Measurements from ENCODE around the gene SPPL2B. TPM values are rescaled to one million over a fixed set of nuclear protein-coding genes. Genes with fewer than 3 reads are reported as not detected.
"Not testable (repeated sequence)": the region's sequence is repeated elsewhere in the genome, so short reads cannot be mapped to it uniquely, and the experiment has no call there.

Gene SPPL2B
- total RNA-seq, 2 experiments from 2014 or later = 90.6 to 101 TPM

DNA sequence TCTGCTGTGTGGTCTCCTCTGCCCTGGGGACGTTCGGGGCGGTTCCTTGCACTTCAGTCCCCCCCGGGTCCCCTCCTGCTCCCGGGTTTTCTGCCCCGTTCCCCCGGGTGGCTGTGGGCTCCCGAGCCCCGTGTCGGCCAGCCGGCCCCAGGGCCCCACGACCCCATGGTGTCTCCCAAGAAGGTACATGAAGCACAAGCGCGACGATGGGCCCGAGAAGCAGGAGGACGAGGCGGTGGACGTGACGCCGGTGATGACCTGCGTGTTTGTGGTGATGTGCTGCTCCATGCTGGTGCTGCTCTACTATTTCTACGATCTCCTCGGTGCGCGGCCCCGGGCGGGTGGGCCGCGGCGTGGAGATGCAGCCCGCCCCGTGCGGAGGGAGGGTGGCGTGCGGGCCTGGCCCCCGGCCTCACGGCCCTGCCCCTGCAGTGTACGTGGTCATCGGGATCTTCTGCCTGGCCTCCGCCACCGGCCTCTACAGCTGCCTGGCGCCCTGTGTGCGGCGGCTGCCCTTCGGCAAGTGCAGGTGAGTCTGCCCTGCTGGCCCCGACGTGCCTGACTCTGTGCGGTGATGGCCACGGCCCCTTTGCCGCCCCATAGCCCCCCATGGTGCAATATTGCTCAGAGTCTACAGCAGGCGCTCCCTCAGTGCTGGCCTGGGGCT lies 11.3 kb downstream of the SPPL2B start:
- H3K27me3 Mint-ChIP-seq = no peaks in the 10 kb centered on the region
- peaks cover 13% of the 10 kb centered on the region for H3K36me3 Mint-ChIP-seq
- H3K27ac Mint-ChIP-seq = no peak overlapping the region
- POLR2A ChIA-PET = no interaction called here
- H3K4me1 Mint-ChIP-seq = peaks cover 4% of the 10 kb centered on the region
- no peak for ATAC-seq (ENCODE audit: low read depth)
- no peak for DNase-seq
- no peak overlapping the region for H3K4me3 Mint-ChIP-seq
- peaks cover 8% of the 10 kb centered on the region for H3K9me3 Mint-ChIP-seq

DNA sequence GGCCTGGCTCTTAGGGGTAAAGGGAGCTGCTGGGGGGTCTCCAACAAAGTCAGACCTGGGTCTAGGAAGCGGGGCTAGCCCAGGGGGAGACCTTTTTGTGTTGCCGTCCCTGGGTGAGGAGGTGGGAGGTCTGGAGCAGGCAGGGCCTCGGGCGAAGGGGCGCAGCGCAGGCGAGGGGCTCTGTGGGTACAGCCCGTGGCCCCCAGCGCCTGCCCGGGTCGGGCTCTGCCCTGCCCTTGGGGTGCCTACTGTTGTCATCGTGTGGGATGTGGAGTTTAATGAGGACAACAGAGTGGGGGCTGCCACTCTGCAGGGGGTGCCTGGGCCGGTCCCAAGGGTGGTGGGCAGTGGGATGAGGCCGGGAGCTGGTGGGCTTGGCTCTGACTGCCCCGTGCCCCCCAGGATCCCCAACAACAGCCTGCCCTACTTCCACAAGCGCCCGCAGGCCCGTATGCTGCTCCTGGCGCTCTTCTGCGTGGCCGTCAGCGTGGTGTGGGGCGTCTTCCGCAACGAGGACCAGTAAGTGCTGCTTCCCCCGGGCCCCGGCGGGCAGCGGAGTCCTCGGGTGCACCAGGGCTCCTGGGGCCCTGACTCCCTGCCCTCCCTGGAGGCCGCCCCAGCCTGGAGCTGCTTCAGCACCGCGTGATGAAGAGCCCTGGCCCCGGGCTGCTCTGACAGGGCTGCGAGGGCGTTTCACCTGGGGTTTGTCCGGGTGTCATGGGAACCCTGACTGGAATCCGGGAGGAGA lies 12.2 kb downstream of the SPPL2B start:
- H3K27me3 Mint-ChIP-seq = no peaks in the 10 kb centered on the region
- no peak overlapping the region for H3K4me3 Mint-ChIP-seq
- H3K27ac Mint-ChIP-seq = no peak overlapping the region
- peaks cover 3% of the 10 kb centered on the region for H3K4me1 Mint-ChIP-seq
- DNase-seq (no peak), ATAC-seq (ENCODE audit: low read depth) (no peak)
- peaks cover 10% of the 10 kb centered on the region for H3K36me3 Mint-ChIP-seq
- H3K9me3 Mint-ChIP-seq = peaks cover 6% of the 10 kb centered on the region
- POLR2A ChIA-PET = no interaction called here

DNA sequence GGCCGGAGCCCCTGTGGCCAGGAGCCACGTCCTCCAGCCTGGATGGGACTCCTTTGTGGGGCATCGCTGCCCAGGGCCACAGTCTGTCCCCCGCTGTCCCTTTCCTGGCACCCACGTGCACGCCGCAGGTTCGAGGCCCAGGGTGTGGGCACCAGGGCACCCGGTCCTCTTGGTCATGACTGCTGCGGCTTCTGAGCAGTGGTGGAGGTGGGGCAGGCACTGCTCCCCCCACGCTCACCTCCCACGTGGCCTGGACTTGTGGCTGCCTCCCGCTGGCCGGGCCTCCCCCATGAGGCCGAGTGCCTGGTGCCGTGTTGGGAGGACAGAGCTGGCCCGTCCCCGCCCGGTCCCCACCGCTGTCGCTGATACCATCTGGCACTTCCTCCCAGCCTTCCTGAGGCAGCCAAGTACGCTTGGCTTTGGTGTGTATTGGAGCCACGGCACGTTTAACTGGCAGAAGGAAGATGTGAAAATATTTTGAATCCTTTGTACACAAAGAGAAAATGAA lies 12.8 kb downstream of the SPPL2B start:
- POLR2A ChIA-PET = no interaction called here
- Mint-ChIP-seq H3K27ac (no peak overlapping the region), H3K36me3 (peaks cover 3% of the 10 kb centered on the region), H3K4me1 (peaks cover under 1% of the 10 kb centered on the region), H3K4me3 (no peak overlapping the region), H3K27me3 (no peaks in the 10 kb centered on the region), H3K9me3 (peaks cover under 1% of the 10 kb centered on the region)
- no peak for DNase-seq
- ATAC-seq (ENCODE audit: low read depth) = no peak

DNA sequence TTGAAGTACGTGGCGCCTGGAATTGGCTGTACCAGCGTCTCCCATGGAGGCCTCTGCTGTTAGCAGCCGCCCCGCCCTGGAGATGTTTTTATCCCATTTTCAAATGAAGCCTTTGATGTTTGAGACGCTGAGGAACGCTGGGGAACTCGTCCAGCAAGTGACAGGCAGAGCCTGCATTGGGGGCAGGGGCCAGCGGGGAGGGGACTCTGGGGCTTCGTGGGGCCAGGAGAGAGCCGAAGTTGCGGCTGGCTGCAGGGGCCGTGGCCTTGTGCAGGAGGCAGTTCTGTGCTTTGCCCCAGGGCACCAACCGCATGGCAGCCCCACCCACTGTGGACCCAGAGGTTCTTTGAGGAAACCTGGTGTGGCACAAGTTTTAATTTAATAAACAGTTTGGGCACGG lies 13.5 kb downstream of the SPPL2B start:
- Mint-ChIP-seq H3K27ac (no peak overlapping the region), H3K36me3 (no peaks in the 10 kb centered on the region), H3K4me1 (no peaks in the 10 kb centered on the region), H3K27me3 (no peaks in the 10 kb centered on the region), H3K4me3 (no peak overlapping the region), H3K9me3 (no peaks in the 10 kb centered on the region)
- POLR2A ChIA-PET = no interaction called here
- ATAC-seq (ENCODE audit: low read depth) (no peak), DNase-seq (no peak)

DNA sequence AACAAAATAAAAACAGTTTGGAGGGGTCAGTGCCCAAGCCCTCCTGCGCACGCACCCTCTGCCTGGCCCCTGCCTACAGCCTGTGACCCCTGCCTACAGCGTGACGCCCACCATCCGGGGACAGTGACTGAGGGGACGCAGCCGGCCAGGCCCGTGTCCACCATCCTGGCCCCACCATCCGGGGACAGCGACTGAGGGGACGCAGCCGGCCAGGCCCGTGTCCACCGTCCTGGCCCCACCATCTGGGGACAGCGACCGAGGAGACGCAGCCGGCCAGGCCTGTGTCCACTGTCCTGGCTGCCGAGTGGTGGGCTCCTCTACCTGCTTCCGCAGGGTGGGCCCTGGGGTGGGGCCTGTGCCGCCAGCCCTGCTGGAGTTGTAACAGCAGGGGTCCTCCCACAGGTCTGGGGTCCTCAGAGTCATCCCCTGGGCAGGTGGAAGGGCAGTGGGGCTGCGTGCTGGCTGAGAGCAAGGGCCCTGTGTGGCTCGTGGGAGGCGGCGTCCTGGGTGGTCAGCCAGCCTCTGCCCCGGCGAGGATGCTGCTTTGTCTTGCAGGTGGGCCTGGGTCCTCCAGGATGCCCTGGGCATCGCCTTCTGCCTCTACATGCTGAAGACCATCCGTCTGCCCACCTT lies 14.3 kb downstream of the SPPL2B start:
- ATAC-seq (ENCODE audit: low read depth) (no peak), DNase-seq (no peak)
- POLR2A ChIA-PET = no interaction called here
- no peak overlapping the region for H3K27ac Mint-ChIP-seq
- H3K4me3 Mint-ChIP-seq = no peak overlapping the region
- H3K36me3 Mint-ChIP-seq = no peaks in the 10 kb centered on the region
- no peaks in the 10 kb centered on the region for H3K4me1 Mint-ChIP-seq
- no peaks in the 10 kb centered on the region for H3K27me3 Mint-ChIP-seq
- no peaks in the 10 kb centered on the region for H3K9me3 Mint-ChIP-seq

DNA sequence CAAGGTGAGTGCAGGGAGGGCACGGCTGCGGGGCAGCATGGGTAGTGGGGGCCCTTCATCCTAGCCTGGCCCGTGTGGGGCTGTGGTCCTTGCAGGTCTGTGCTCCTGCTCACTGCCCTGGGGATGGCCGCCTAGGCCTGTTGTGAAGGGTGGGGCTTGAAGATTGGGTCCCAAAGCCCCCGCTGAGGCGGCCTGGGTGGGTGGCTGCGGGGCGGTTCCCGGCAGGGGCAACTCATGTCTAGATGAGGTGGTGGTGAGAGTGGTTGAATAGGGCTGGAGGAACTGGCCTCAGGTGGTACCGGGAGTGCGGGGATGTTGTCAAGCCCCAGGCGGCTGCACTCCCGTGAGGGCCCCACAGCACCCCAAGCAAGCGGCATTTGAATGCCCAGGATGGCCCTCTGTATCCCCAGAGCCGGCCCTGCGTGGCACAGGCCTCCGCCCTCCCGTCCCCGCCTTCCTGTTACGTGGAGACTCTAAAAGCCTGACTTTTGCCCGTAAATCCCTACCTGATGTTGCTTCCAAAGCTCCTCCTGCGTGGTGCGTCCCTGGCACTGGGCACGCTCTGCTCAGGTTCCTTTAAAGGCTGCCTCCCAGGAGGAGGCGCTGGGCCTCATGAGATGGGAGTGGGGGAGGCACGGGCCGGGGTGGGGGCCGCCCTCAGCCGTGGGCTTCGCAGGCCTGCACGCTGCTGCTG lies 15.0 kb downstream of the SPPL2B start:
- DNase-seq (no peak), ATAC-seq (ENCODE audit: low read depth) (no peak)
- Mint-ChIP-seq H3K4me3 (no peak overlapping the region), H3K27me3 (no peaks in the 10 kb centered on the region), H3K36me3 (no peaks in the 10 kb centered on the region), H3K4me1 (no peaks in the 10 kb centered on the region), H3K27ac (no peak overlapping the region), H3K9me3 (no peaks in the 10 kb centered on the region)
- POLR2A ChIA-PET = no interaction called here

DNA sequence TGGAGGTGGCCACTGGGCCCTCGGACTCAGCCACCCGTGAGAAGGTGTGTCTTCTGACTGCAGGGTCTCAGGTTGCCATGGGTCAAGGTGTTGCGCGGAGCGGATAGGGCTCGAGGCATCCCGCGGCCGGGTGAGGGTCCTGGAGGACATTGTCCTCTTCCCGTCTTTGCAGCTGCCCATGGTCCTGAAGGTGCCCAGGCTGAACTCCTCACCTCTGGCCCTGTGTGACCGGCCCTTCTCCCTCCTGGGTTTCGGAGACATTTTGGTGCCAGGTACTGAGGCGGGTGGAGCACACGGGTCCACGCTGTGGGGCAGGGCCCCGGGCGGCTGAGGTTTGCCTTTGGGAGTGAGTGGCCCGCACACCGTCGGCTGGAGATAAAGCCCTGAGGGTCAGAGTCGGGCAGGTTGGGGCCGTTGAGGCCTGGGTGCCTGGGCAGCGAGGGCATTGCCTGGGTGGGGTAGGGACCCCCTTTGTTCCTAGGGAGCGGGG lies 15.9 kb downstream of the SPPL2B start:
- ATAC-seq (ENCODE audit: low read depth) (no peak), DNase-seq (no peak)
- no peaks in the 10 kb centered on the region for H3K36me3 Mint-ChIP-seq
- H3K4me3 Mint-ChIP-seq = no peak overlapping the region
- H3K4me1 Mint-ChIP-seq = no peaks in the 10 kb centered on the region
- POLR2A ChIA-PET = no interaction called here
- no peaks in the 10 kb centered on the region for H3K27me3 Mint-ChIP-seq
- no peaks in the 10 kb centered on the region for H3K9me3 Mint-ChIP-seq
- no peak overlapping the region for H3K27ac Mint-ChIP-seq

DNA sequence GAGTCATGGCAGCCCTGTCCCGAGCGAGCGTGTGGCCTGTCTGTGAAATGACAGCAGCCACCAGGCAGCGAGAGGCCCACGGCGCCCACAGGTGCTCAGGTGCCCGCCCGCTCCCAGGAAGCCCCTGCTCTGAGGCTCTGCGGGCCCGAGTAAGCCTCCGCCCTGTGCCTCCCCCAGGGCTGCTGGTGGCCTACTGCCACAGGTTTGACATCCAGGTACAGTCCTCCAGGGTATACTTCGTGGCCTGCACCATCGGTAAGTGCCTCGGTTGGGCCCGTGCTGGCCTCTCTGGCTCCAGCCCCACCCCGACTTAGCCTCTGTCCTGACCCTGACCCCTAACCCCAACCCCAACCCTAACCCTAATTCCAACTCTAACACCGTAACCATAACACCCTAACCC lies 16.6 kb downstream of the SPPL2B start:
- Mint-ChIP-seq H3K4me1 (no peaks in the 10 kb centered on the region), H3K27me3 (no peaks in the 10 kb centered on the region), H3K36me3 (no peaks in the 10 kb centered on the region), H3K9me3 (no peaks in the 10 kb centered on the region), H3K27ac (no peak overlapping the region), H3K4me3 (no peak overlapping the region)
- POLR2A ChIA-PET = no interaction called here
- no peak for DNase-seq
- ATAC-seq (ENCODE audit: low read depth) = no peak

DNA sequence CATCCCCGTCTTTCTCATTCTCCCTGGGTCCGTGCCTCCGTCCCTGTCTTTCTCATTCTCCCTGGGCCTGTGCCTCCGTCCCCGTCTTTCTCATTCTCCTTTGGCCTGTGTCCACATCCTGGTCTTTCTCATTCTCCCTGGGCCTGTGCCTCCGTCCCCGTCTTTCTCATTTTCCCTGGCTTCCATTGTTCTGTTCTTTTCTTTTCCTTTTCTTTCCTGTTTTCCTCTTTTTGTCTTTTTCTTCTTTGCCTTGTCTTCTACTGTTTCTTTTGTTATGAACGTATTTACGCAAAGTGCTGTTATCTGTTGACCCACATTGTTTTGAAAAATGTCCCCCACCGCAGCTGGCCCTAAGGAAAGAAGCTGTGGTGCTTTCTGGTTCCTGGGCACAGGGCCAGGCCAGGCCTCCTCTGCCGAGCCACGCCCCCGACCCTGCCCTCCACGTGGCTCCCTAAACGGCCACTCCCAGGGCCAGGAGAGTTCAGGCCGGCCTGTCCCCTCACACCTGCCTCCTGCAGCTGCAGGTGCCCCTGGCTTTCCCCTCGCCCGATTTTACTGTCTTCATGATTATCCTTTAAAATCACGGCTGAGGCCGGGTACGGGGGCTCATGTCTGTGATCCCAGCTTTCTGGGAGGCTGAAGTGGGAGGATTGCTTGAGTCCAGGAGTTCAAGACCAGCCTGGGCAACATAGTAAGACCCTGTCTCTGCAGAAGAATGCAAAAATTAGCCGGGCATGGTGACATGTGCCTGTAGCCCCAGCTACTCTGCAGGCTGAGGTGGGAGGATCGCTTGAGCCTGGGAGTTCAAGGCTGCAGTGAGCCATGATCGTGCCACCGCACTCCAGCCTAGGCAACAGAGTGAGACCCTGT lies 17.5 kb downstream of the SPPL2B start:
- Mint-ChIP-seq H3K27me3 (no peaks in the 10 kb centered on the region), H3K4me1 (no peaks in the 10 kb centered on the region), H3K36me3 (no peaks in the 10 kb centered on the region), H3K9me3 (no peaks in the 10 kb centered on the region), H3K4me3 (no peak overlapping the region), H3K27ac (no peak overlapping the region)
- DNase-seq = no peak
- POLR2A ChIA-PET = no interaction called here
- no peak for ATAC-seq (ENCODE audit: low read depth)

DNA sequence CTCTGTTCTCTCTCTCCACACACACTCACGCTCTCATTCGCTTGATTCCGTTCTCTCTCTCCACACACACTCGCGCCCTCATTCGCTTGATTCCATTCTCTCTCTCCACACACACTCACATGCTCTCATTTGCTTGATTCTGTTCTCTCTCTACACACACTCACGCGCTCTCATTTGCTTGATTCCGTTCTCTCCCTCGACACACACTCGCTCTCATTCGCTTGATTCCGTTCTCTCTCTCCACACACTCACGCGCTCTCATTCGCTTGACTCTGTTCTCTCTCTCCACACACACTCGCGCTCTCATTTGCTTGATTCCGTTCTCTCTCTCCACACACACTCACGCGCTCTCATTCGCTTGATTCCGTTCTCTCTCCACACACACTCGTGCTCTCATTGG lies 21.3 kb downstream of the SPPL2B start:
- POLR2A ChIA-PET; DNase-seq; H3K27ac Mint-ChIP-seq; H3K4me3 Mint-ChIP-seq; H3K9me3 Mint-ChIP-seq; H3K27me3 Mint-ChIP-seq; ATAC-seq (ENCODE audit: low read depth); H3K4me1 Mint-ChIP-seq; H3K36me3 Mint-ChIP-seq: not testable (repeated sequence)

DNA sequence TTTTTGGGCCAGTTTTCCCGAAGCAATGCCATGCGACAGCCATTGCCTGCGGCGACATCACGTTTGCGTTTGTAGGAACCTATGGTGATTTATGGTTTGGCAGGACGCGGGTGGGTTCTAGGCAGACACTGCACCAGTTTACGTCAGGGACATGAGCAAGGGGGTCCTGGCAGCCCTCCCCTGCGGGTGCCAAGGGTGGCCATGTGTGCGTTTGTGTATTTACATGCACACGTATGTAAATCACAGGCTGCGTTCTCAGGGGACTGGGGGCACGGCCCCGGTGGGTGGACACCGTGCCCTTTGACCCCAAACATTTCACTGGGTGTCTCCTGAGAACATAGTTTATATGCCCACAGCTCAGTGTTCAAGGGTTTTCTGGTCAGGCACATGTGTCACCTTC lies 22.2 kb downstream of the SPPL2B start:
- Mint-ChIP-seq H3K27me3 (no peaks in the 10 kb centered on the region), H3K9me3 (no peaks in the 10 kb centered on the region), H3K4me3 (no peak overlapping the region), H3K27ac (no peak overlapping the region), H3K4me1 (no peaks in the 10 kb centered on the region), H3K36me3 (no peaks in the 10 kb centered on the region)
- DNase-seq = no peak
- ATAC-seq (ENCODE audit: low read depth) = no peak
- POLR2A ChIA-PET = no interaction called here

DNA sequence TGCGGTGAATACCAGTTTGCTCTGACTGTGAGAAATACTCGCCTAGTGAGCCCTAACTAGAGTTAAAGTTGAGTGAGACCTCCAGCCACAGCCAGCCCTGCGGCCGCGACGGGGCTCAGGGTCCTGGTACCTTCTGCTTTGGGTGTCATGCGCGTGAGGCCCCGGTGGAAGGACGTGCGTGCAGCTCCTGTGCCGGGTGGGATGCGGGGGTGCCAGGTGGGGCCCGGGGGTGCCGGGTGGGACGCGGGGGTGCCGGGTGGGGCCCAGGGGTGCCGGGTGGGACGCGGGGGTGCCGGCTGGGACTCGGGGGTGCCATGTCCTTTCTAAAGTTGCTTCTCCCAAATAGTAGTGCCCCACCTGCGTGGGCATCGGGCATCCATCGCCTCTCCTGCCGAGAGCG lies 23.1 kb downstream of the SPPL2B start:
- DNase-seq = no peak

DNA sequence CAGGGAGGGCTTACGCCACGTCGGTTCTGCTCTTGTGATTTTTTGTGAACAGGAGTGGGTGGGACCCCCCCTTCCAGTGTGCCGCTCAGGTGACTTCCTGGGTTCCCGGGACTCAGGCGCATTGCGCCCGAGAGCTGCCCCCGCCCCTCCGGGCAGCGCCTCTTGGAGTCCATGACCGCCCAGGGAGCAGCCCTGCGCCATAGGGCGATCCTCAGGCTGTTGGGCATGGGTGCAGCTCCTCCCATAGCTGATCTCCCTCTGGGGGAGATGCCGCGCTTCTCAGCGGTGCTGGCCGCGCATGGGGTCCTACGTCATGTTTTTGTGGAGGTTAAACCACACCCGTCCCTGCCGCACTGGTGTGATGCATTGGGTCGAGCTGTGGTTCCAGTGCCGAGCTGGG lies 23.6 kb downstream of the SPPL2B start:
- H3K4me1 Mint-ChIP-seq = no peaks in the 10 kb centered on the region
- peaks cover under 1% of the 10 kb centered on the region for H3K9me3 Mint-ChIP-seq
- H3K4me3 Mint-ChIP-seq = no peak overlapping the region
- POLR2A ChIA-PET = no interaction called here
- ATAC-seq (ENCODE audit: low read depth) = no peak
- H3K36me3 Mint-ChIP-seq = no peaks in the 10 kb centered on the region
- H3K27me3 Mint-ChIP-seq = no peaks in the 10 kb centered on the region
- DNase-seq = no peak
- no peak overlapping the region for H3K27ac Mint-ChIP-seq

More for the DNA sequence above, 23.1 kb downstream of the SPPL2B start:
- POLR2A ChIA-PET = no interaction called here
- no peaks in the 10 kb centered on the region for H3K36me3 Mint-ChIP-seq
- H3K27me3 Mint-ChIP-seq = no peaks in the 10 kb centered on the region
- no peaks in the 10 kb centered on the region for H3K4me1 Mint-ChIP-seq
- no peak for ATAC-seq (ENCODE audit: low read depth)
- H3K4me3 Mint-ChIP-seq = no peak overlapping the region
- H3K9me3 Mint-ChIP-seq = no peaks in the 10 kb centered on the region
- no peak overlapping the region for H3K27ac Mint-ChIP-seq

Measured in activated naive CD8-positive, alpha-beta T cell treated with anti-CD3 and anti-CD28 coated beads, Interleukin-2, amount 10 ng/mL, durations not matched to agents 7 days and 5 days (primary cell).